HG02588 (cell line): ENCODE data around the gene LRRC58.

Experiments used
- ATAC-seq: cut with Tn5 transposase; IDR thresholded peaks from one replicate; pipeline ENCODE4 v1.9.1; 2021; ENCODE audit warnings: mild to moderate bottlenecking, moderate library complexity; ENCODE audit not compliant: unreplicated experiment

LRRC58 gene

GRCh38 chr3:120281261-120281660 lies 67.9 kb downstream of the LRRC58 start:
- no peak for ATAC-seq

- no peak for ATAC-seq
Observed at GRCh38 chr3:120280566-120280965, 68.6 kb downstream of the LRRC58 start.

GRCh38 chr3:120280026-120280425 lies 69.1 kb downstream of the LRRC58 start:
- ATAC-seq, result no peak

- ATAC-seq, result no peak
Observed at GRCh38 chr3:120276767-120277166, 72.4 kb downstream of the LRRC58 start.

GRCh38 chr3:120275618-120276017 lies 73.5 kb downstream of the LRRC58 start:
- no peak for ATAC-seq

GRCh38 chr3:120274739-120275167 lies 74.4 kb downstream of the LRRC58 start:
- ATAC-seq, result no peak
